ENCODE results near the gene ERI3. TPM values are rescaled to one million over a fixed set of nuclear protein-coding genes. Genes with fewer than 3 reads are reported as not detected.

ERI3 gene
- total RNA-seq, 1 donor from 2014 or later = 58.3 TPM

- Histone ChIP-seq H3K27me3 (ENCODE audit: insufficient read depth, low read length) (no peaks in the 10 kb centered on the region), H3K36me3 (ENCODE audit: insufficient read depth, low read length) (peaks cover 14% of the 10 kb centered on the region)
- no peaks in the 10 kb centered on the region for H3K27me3 Mint-ChIP-seq (ENCODE audit: low read depth, unreplicated experiment)
These were observed 136.4 kb downstream of the ERI3 start for GRCh38 chr1:44218503-44219300.

GRCh38 chr1:44217809-44218410, 137.1 kb downstream of the ERI3 start:
- Mint-ChIP-seq H3K27ac (ENCODE audit: unreplicated experiment) (no peak overlapping the region), H3K27me3 (ENCODE audit: low read depth, unreplicated experiment) (no peaks in the 10 kb centered on the region), H3K4me3 (ENCODE audit: unreplicated experiment) (no peak overlapping the region), H3K4me1 (ENCODE audit: low read depth, unreplicated experiment) (peaks cover 1% of the 10 kb centered on the region), H3K36me3 (ENCODE audit: low read depth, unreplicated experiment) (no peaks in the 10 kb centered on the region), H3K9me3 (ENCODE audit: unreplicated experiment) (no peaks in the 10 kb centered on the region)
- peaks cover 16% of the 10 kb centered on the region for H3K79me2 ChIP-seq (ENCODE audit: insufficient read depth, low read length)
- DNase-seq (ENCODE audit: low read depth) = no peak
- FAIRE-seq = no peak
- H3K9ac ChIP-seq (ENCODE audit: low read length) = no peak overlapping the region
- H4K20me1 ChIP-seq (ENCODE audit: insufficient read depth, low read length) = peaks cover 28% of the 10 kb centered on the region
- peaks cover 14% of the 10 kb centered on the region for H3K36me3 ChIP-seq (ENCODE audit: insufficient read depth, low read length)
- H3K4me2 ChIP-seq (ENCODE audit: low read length) = no peak overlapping the region
- no peak overlapping the region for H3K4me3 ChIP-seq (ENCODE audit: insufficient read depth, low read depth, low read length)
- H2AFZ ChIP-seq (ENCODE audit: low read depth, low read length) = no peak overlapping the region
- H3K4me1 ChIP-seq (ENCODE audit: insufficient read depth, low read length) = peaks cover 12% of the 10 kb centered on the region
- no peak overlapping the region for H3K27ac ChIP-seq (ENCODE audit: low read depth, low read length)
- H3K27me3 ChIP-seq (ENCODE audit: insufficient read depth, low read length) = no peaks in the 10 kb centered on the region
- H3K9me3 ChIP-seq (ENCODE audit: insufficient read depth, low read depth, low read length) = no peaks in the 10 kb centered on the region
- TF ChIP-seq EZH2 (IDR thresholded peaks at IDR 0.05; ENCODE audit: insufficient read depth, low read length) = no peak
- TF ChIP-seq, protein P1, sequence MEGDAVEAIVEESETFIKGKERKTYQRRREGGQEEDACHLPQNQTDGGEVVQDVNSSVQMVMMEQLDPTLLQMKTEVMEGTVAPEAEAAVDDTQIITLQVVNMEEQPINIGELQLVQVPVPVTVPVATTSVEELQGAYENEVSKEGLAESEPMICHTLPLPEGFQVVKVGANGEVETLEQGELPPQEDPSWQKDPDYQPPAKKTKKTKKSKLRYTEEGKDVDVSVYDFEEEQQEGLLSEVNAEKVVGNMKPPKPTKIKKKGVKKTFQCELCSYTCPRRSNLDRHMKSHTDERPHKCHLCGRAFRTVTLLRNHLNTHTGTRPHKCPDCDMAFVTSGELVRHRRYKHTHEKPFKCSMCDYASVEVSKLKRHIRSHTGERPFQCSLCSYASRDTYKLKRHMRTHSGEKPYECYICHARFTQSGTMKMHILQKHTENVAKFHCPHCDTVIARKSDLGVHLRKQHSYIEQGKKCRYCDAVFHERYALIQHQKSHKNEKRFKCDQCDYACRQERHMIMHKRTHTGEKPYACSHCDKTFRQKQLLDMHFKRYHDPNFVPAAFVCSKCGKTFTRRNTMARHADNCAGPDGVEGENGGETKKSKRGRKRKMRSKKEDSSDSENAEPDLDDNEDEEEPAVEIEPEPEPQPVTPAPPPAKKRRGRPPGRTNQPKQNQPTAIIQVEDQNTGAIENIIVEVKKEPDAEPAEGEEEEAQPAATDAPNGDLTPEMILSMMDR (IDR thresholded peaks at IDR 0.05; ENCODE audit: insufficient read depth, low read depth, low read length) = peak; percentile 94

More at GRCh38 chr1:44218503-44219300, 136.4 kb downstream of the ERI3 start:
- H3K4me1 Mint-ChIP-seq (ENCODE audit: low read depth, unreplicated experiment) = peaks cover 1% of the 10 kb centered on the region
- TF ChIP-seq EZH2 (IDR thresholded peaks at IDR 0.05; ENCODE audit: insufficient read depth, low read length) = no peak
- TF ChIP-seq, protein P1 (IDR thresholded peaks at IDR 0.05; ENCODE audit: insufficient read depth, low read depth, low read length) = no peak
- no peak for DNase-seq (ENCODE audit: low read depth)
- peak overlapping the region; percentile 59 for H3K27ac Mint-ChIP-seq (ENCODE audit: unreplicated experiment)
- Histone ChIP-seq H2AFZ (ENCODE audit: low read depth, low read length) (no peak overlapping the region), H3K4me1 (ENCODE audit: insufficient read depth, low read length) (peaks cover 11% of the 10 kb centered on the region), H3K9me3 (ENCODE audit: insufficient read depth, low read depth, low read length) (no peaks in the 10 kb centered on the region), H4K20me1 (ENCODE audit: insufficient read depth, low read length) (peaks cover 28% of the 10 kb centered on the region), H3K27ac (ENCODE audit: low read depth, low read length) (no peak overlapping the region), H3K79me2 (ENCODE audit: insufficient read depth, low read length) (peaks cover 11% of the 10 kb centered on the region), H3K9ac (ENCODE audit: low read length) (no peak overlapping the region), H3K4me2 (ENCODE audit: low read length) (no peak overlapping the region), H3K4me3 (ENCODE audit: insufficient read depth, low read depth, low read length) (no peak overlapping the region)
- H3K4me3 Mint-ChIP-seq (ENCODE audit: unreplicated experiment) = no peak overlapping the region
- no peaks in the 10 kb centered on the region for H3K36me3 Mint-ChIP-seq (ENCODE audit: low read depth, unreplicated experiment)
- H3K9me3 Mint-ChIP-seq (ENCODE audit: unreplicated experiment) = no peaks in the 10 kb centered on the region
- no peak for FAIRE-seq
